ENCODE results near the gene GPC5. TPM values are rescaled to one million over a fixed set of nuclear protein-coding genes. Genes with fewer than 3 reads are reported as not detected.

The GPC5 gene
- total RNA-seq, 2 donors from 2014 or later: 0.83 to 1.3 TPM

DNA sequence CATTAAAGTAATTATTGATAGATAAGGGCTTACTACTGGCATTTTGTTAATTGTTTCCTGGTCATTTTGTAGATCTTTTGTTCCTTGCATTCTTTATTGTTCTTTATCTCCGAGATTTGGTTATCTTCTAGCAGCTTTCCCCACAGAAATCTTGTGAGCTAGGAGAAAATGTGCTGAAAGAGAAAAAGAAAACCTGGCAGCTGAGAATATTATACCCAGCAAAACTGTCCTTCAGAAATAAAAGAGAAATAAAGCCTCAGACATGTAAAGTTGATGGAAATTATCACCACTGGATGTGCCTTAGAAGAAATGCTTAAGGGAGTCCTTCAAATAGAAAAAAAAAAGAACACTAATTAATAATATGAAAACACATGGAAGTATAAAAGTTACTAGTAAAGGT, 1363.3 kb downstream of the GPC5 start:
- Histone ChIP-seq H3K27me3 (no peaks in the 10 kb centered on the region), H3K4me1 (no peaks in the 10 kb centered on the region), H3K27ac (no peak overlapping the region), H3K36me3 (no peaks in the 10 kb centered on the region), H3K4me3 (no peak overlapping the region), H3K9me3 (peaks cover 7 to 31% of the 10 kb centered on the region in 2 donors)
- TF ChIP-seq CTCF (IDR thresholded peaks at IDR 0.05): no peak
- no peak for DNase-seq (ENCODE audit: low spot score)

- no peak overlapping the region for H3K27ac ChIP-seq
- DNase-seq (ENCODE audit: low spot score): no peak
- no peaks in the 10 kb centered on the region for H3K4me1 ChIP-seq
- H3K4me3 ChIP-seq: no peak overlapping the region
- no peaks in the 10 kb centered on the region for H3K27me3 ChIP-seq
- TF ChIP-seq CTCF (IDR thresholded peaks at IDR 0.05): no peak
- no peaks in the 10 kb centered on the region for H3K36me3 ChIP-seq
- no peaks in the 10 kb centered on the region for H3K9me3 ChIP-seq
Measured at GRCh38 chr13:92767468-92767867, 1369.0 kb downstream of the GPC5 start.

DNA sequence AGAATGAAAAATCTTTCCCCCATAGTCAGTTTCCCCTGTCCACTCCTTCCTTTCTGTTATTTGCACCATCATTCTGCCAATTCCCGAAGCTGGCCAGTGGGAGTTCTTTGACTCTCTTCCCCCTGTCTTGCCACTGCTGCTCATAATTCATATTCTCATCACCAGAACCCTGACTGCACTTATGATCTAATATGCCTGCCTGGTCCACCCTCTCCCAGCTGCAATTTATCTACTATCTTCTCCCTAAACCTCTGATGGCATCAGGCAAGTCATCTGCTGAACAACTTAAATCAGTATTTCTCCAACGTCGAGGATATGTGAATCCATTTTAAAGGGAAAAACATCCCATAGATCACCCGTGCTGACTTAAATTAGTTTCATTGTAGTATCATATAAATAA, 1370.2 kb downstream of the GPC5 start:
- Histone ChIP-seq H3K27ac (no peak overlapping the region), H3K4me3 (no peak overlapping the region), H3K4me1 (no peaks in the 10 kb centered on the region), H3K27me3 (no peaks in the 10 kb centered on the region), H3K36me3 (no peaks in the 10 kb centered on the region), H3K9me3 (no peaks in the 10 kb centered on the region)
- no peak for DNase-seq (ENCODE audit: low spot score)
- no peak for TF ChIP-seq CTCF (IDR thresholded peaks at IDR 0.05)

DNA sequence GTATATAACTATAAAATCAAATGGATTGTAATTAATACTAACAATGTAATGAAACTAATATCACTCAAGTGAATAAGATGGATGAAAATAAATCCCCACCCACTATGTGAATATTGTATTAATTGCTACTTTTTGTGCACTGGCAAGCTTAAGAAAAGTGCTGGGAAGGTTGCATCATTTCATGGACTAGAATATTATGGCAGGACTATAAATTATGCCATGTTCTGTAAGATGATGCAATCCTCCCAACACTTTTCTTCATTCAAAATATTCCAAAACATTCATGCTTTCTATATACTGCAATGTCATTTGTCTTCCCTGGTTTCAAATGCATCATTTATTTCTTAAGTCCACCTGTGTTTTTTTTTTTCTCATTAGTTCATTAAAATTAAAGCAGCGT, 1370.6 kb downstream of the GPC5 start:
- Histone ChIP-seq H3K9me3 (no peaks in the 10 kb centered on the region), H3K4me1 (no peaks in the 10 kb centered on the region), H3K4me3 (no peak overlapping the region), H3K27ac (no peak overlapping the region), H3K36me3 (no peaks in the 10 kb centered on the region), H3K27me3 (no peaks in the 10 kb centered on the region)
- no peak for DNase-seq (ENCODE audit: low spot score)
- TF ChIP-seq CTCF (IDR thresholded peaks at IDR 0.05): no peak

DNA sequence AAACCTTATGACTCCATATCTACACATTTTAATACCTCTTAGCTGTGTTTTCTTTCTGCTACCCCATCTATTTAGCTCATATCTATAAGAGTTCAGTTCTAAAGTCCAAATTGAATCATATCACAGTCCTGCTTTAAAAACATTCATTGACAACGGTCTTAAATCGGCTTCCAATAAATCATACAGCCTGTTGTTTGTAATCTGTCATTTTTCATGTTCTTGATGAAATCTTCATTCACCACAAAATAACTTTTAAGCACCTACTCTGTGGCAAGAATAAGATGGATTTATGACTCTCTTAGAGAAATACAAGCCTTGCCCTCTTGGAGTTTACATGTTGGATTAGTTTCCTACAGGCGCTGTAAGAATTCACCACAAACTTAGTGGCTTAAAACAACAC, 1377.2 kb downstream of the GPC5 start:
- H3K27me3 ChIP-seq: no peaks in the 10 kb centered on the region
- H3K4me3 ChIP-seq: no peak overlapping the region
- no peaks in the 10 kb centered on the region for H3K36me3 ChIP-seq
- no peaks in the 10 kb centered on the region for H3K4me1 ChIP-seq
- no peaks in the 10 kb centered on the region for H3K9me3 ChIP-seq
- DNase-seq (ENCODE audit: low spot score): no peak
- TF ChIP-seq CTCF (IDR thresholded peaks at IDR 0.05): no peak
- H3K27ac ChIP-seq: no peak overlapping the region

DNA sequence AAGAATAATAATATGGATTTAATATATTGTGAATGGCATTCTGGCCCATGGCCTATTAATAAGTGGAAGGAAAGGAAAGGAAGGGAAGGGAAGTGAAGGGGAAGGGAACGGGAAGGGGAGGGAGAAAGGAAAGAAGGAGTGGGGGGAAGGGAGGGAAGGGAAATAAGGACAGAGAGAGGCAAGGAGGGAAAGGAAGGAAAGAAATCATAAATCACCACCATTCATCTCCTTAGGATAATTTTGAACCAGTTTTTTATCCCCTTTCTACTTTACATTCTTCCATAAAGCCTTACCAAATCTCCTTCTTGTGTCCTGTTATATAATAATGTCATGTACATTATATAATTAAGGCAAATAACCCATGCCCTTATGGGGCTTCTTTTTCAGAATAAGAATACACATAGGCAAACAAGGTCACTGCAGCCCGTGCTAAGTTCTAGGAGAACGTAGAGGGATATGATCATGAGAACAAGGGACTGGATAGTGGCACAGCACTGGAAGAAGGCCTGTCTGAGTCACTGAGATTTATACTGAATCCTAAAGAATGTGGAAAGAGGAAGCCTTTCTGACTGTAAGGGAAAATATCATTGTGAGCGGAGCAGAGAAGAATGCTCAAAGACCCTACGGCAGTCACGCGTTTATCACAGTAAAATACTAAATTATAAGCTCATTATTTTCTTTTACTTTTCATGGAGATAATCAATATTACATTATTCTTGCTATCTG, 1383.7 kb downstream of the GPC5 start:
- no peaks in the 10 kb centered on the region for H3K4me1 ChIP-seq
- no peaks in the 10 kb centered on the region for H3K9me3 ChIP-seq
- H3K4me3 ChIP-seq: no peak overlapping the region
- no peaks in the 10 kb centered on the region for H3K27me3 ChIP-seq
- no peak overlapping the region for H3K27ac ChIP-seq
- no peaks in the 10 kb centered on the region for H3K36me3 ChIP-seq
- no peak for TF ChIP-seq CTCF (IDR thresholded peaks at IDR 0.05)
- DNase-seq (ENCODE audit: low spot score): no peak

All from right atrium auricular region (tissue), 2 donors.